ENCODE data around the gene TMEM52B. TPM values are rescaled to one million over a fixed set of nuclear protein-coding genes. Genes with fewer than 3 reads are reported as not detected.

Gene TMEM52B
- total RNA-seq, 2 experiments from 2014 or later, result not detected

GRCh38 chr12:10155966-10156365, 22.9 kb upstream of the TMEM52B start:
- peaks cover 31% of the 10 kb centered on the region for H3K27me3 Mint-ChIP-seq
- H3K27ac Mint-ChIP-seq, result no peak overlapping the region
- H3K4me1 Mint-ChIP-seq, result peaks cover 12% of the 10 kb centered on the region
- H3K9me3 Mint-ChIP-seq (ENCODE audit: low read depth), result no peaks in the 10 kb centered on the region
- no peaks in the 10 kb centered on the region for H3K36me3 Mint-ChIP-seq
- DNase-seq (no peak), ATAC-seq (no peak)
- CTCF ChIA-PET, result no interaction called here
- H3K4me3 Mint-ChIP-seq, result no peak overlapping the region

- Mint-ChIP-seq H3K36me3 (no peaks in the 10 kb centered on the region), H3K4me3 (no peak overlapping the region), H3K4me1 (peaks cover 8% of the 10 kb centered on the region), H3K9me3 (ENCODE audit: low read depth) (no peaks in the 10 kb centered on the region), H3K27me3 (peaks cover 31% of the 10 kb centered on the region), H3K27ac (no peak overlapping the region)
- no peak for DNase-seq
- ATAC-seq, result no peak
- CTCF ChIA-PET, result interaction anchor here (1.1 kb wide), 1 partner anchor 33 kb away, joined by 3 read pairs; no protein-coding TSS in a partner anchor
Observed at GRCh38 chr12:10158406-10158805, 20.4 kb upstream of the TMEM52B start.

GRCh38 chr12:10159280-10159679, 19.6 kb upstream of the TMEM52B start:
- Mint-ChIP-seq H3K27ac (no peak overlapping the region), H3K9me3 (ENCODE audit: low read depth) (no peaks in the 10 kb centered on the region), H3K27me3 (peaks cover 29% of the 10 kb centered on the region), H3K36me3 (no peaks in the 10 kb centered on the region), H3K4me3 (no peak overlapping the region), H3K4me1 (peaks cover 2% of the 10 kb centered on the region)
- ATAC-seq (no peak), DNase-seq (no peak)
- CTCF ChIA-PET, result interaction anchor here (0.6 to 1.3 kb wide), 2 partner anchors 8 to 32 kb away, joined by 3 read pairs; no protein-coding TSS in a partner anchor

- H3K4me3 Mint-ChIP-seq, result no peak overlapping the region
- no peaks in the 10 kb centered on the region for H3K9me3 Mint-ChIP-seq (ENCODE audit: low read depth)
- H3K27me3 Mint-ChIP-seq, result peaks cover 26% of the 10 kb centered on the region
- H3K36me3 Mint-ChIP-seq, result no peaks in the 10 kb centered on the region
- no peak overlapping the region for H3K27ac Mint-ChIP-seq
- DNase-seq (no peak), ATAC-seq (no peak)
- H3K4me1 Mint-ChIP-seq, result peaks cover 2% of the 10 kb centered on the region
- CTCF ChIA-PET, result interaction anchor here (1.2 to 1.3 kb wide), 2 partner anchors 10 to 101 kb away, joined by 3 to 4 read pairs; no protein-coding TSS in a partner anchor
Observed at GRCh38 chr12:10160617-10161385, 18.0 kb upstream of the TMEM52B start.

GRCh38 chr12:10163084-10163483, 15.7 kb upstream of the TMEM52B start:
- Mint-ChIP-seq H3K4me3 (no peak overlapping the region), H3K27me3 (peaks cover 27% of the 10 kb centered on the region), H3K36me3 (no peaks in the 10 kb centered on the region), H3K27ac (no peak overlapping the region), H3K4me1 (peaks cover 2% of the 10 kb centered on the region), H3K9me3 (ENCODE audit: low read depth) (no peaks in the 10 kb centered on the region)
- ATAC-seq (no peak), DNase-seq (no peak)
- CTCF ChIA-PET, result interaction anchor here (0.7 to 1.8 kb wide), 3 partner anchors 10 to 1164 kb away, joined by 3 to 7 read pairs (median 3); no protein-coding TSS in a partner anchor

GRCh38 chr12:10165421-10165820, 13.4 kb upstream of the TMEM52B start:
- DNase-seq, result no peak
- ATAC-seq, result no peak
- Mint-ChIP-seq H3K36me3 (no peaks in the 10 kb centered on the region), H3K4me3 (no peak overlapping the region), H3K27me3 (peaks cover 19% of the 10 kb centered on the region), H3K4me1 (no peaks in the 10 kb centered on the region), H3K27ac (no peak overlapping the region), H3K9me3 (ENCODE audit: low read depth) (no peaks in the 10 kb centered on the region)
- CTCF ChIA-PET, result no interaction called here

GRCh38 chr12:10167599-10167998, 11.2 kb upstream of the TMEM52B start:
- no peak overlapping the region for H3K4me3 Mint-ChIP-seq
- H3K36me3 Mint-ChIP-seq, result no peaks in the 10 kb centered on the region
- CTCF ChIA-PET, result interaction anchor here (0.9 to 1.5 kb wide), 2 partner anchors 15 to 583 kb away, joined by 3 read pairs; no protein-coding TSS in a partner anchor
- no peaks in the 10 kb centered on the region for H3K9me3 Mint-ChIP-seq (ENCODE audit: low read depth)
- no peak overlapping the region for H3K27ac Mint-ChIP-seq
- no peaks in the 10 kb centered on the region for H3K4me1 Mint-ChIP-seq
- no peak for DNase-seq
- H3K27me3 Mint-ChIP-seq, result peaks cover 36% of the 10 kb centered on the region
- ATAC-seq, result no peak

- Mint-ChIP-seq H3K4me3 (no peak overlapping the region), H3K27ac (no peak overlapping the region), H3K9me3 (ENCODE audit: low read depth) (no peaks in the 10 kb centered on the region), H3K27me3 (peaks cover 40% of the 10 kb centered on the region), H3K4me1 (no peaks in the 10 kb centered on the region), H3K36me3 (no peaks in the 10 kb centered on the region)
- CTCF ChIA-PET, result interaction anchor here (2.1 kb wide), 1 partner anchor 16 kb away, joined by 7 read pairs; no protein-coding TSS in a partner anchor
- ATAC-seq (no peak), DNase-seq (no peak)
Observed at GRCh38 chr12:10169104-10169503, 9.7 kb upstream of the TMEM52B start.

- Mint-ChIP-seq H3K4me1 (no peaks in the 10 kb centered on the region), H3K4me3 (no peak overlapping the region), H3K27me3 (peaks cover 45% of the 10 kb centered on the region), H3K9me3 (ENCODE audit: low read depth) (no peaks in the 10 kb centered on the region), H3K27ac (no peak overlapping the region), H3K36me3 (no peaks in the 10 kb centered on the region)
- DNase-seq (no peak), ATAC-seq (no peak)
- CTCF ChIA-PET, result interaction anchor here (2.1 to 2.6 kb wide), 2 partner anchors 17 to 21 kb away, joined by 6 to 7 read pairs; no protein-coding TSS in a partner anchor
Observed at GRCh38 chr12:10170216-10170615, 8.6 kb upstream of the TMEM52B start.

- Mint-ChIP-seq H3K9me3 (ENCODE audit: low read depth) (no peaks in the 10 kb centered on the region), H3K4me1 (no peaks in the 10 kb centered on the region), H3K36me3 (no peaks in the 10 kb centered on the region), H3K27me3 (peaks cover 42% of the 10 kb centered on the region), H3K27ac (no peak within 1 kb of the TSS), H3K4me3 (no peak within 1 kb of the TSS)
- CTCF ChIA-PET, result interaction anchor here (0.9 to 2.6 kb wide), 3 partner anchors 19 to 358 kb away, joined by 3 to 9 read pairs (median 6); no protein-coding TSS in a partner anchor
- no peak for DNase-seq
- no peak for ATAC-seq
Observed at GRCh38 chr12:10171973-10172728, 6.7 kb upstream of the TMEM52B start, which contains the start of gene OLR1. Gene OLR1 (minus strand): TSS chr12:10172132. CDS start chr12:10172077, 55 bp downstream.

- no peak overlapping the region for H3K27ac Mint-ChIP-seq
- no peaks in the 10 kb centered on the region for H3K4me1 Mint-ChIP-seq
- no peaks in the 10 kb centered on the region for H3K36me3 Mint-ChIP-seq
- no peaks in the 10 kb centered on the region for H3K9me3 Mint-ChIP-seq (ENCODE audit: low read depth)
- no peak overlapping the region for H3K4me3 Mint-ChIP-seq
- CTCF ChIA-PET, result interaction anchor here (1.0 kb wide), 1 partner anchor 22 kb away, joined by 3 read pairs; no protein-coding TSS in a partner anchor
- H3K27me3 Mint-ChIP-seq, result peaks cover 47% of the 10 kb centered on the region
- DNase-seq, result no peak
- ATAC-seq, result no peak
Observed at GRCh38 chr12:10174986-10175614, 3.7 kb upstream of the TMEM52B start.

GRCh38 chr12:10175846-10176636, 2.8 kb upstream of the TMEM52B start:
- Mint-ChIP-seq H3K4me1 (no peaks in the 10 kb centered on the region), H3K4me3 (no peak overlapping the region), H3K27me3 (peaks cover 42% of the 10 kb centered on the region), H3K9me3 (ENCODE audit: low read depth) (no peaks in the 10 kb centered on the region), H3K27ac (no peak overlapping the region), H3K36me3 (no peaks in the 10 kb centered on the region)
- no peak for DNase-seq
- CTCF ChIA-PET, result interaction anchor here (1.0 to 2.2 kb wide), 2 partner anchors 23 kb away, joined by 3 to 8 read pairs; no protein-coding TSS in a partner anchor
- no peak for ATAC-seq

All from activated CD8-positive, alpha-beta memory T cell treated with anti-CD3 and anti-CD28 coated beads, Interleukin-2, amount 10 ng/mL, durations not matched to agents 7 days and 5 days (primary cell).